Type B pancreatic cell (in vitro differentiated cells): Measurements from ENCODE around the gene HOXD1. TPM values are rescaled to one million over a fixed set of nuclear protein-coding genes. Genes with fewer than 3 reads are reported as not detected.

Source experiments
- DNase-seq: peaks from one replicate; pipeline ENCODE4 v3.0.0; 2021; ENCODE audit warnings: mixed read lengths; ENCODE audit not compliant: unreplicated experiment; ENCODE audit errors: extremely low spot score
- H3K27ac Mint-ChIP-seq: 2 replicates; pipeline ENCODE4 v1.8.0; 2021; ENCODE audit warnings: mild to moderate bottlenecking, mixed read lengths
- H3K27me3 Mint-ChIP-seq: 2 replicates; pipeline ENCODE4 v1.8.0; 2021; ENCODE audit warnings: mixed read lengths
- H3K36me3 Mint-ChIP-seq: 2 replicates; pipeline ENCODE4 v1.8.0; 2021; ENCODE audit warnings: mixed read lengths
- H3K4me1 Mint-ChIP-seq: one replicate; pipeline ENCODE4 v1.8.0; 2021; ENCODE audit warnings: mixed read lengths; ENCODE audit not compliant: unreplicated experiment
- H3K4me3 Mint-ChIP-seq: 2 replicates; pipeline ENCODE4 v1.8.0; 2021; ENCODE audit warnings: mild to moderate bottlenecking, mixed read lengths
- H3K9me3 Mint-ChIP-seq: 2 replicates; pipeline ENCODE4 v1.8.0; 2021; ENCODE audit warnings: mixed read lengths
- CTCF ChIP-seq: fragments of 200-600 bp; sonication (generic); conservative IDR thresholded peaks from 2 replicates; pipeline ENCODE4 v1.5.0; 2021; ENCODE audit warnings: antibody characterized with exemption, mild to moderate bottlenecking
- total RNA-seq: library from RNA; stranded (reverse); gene quantifications from 2 replicates; pipeline ENCODE4 v1.2.1, GENCODE V29; 2021; ENCODE audit warnings: low replicate concordance

The HOXD1 gene
- total RNA-seq, 1 donor from 2014 or later, result 7.7 TPM

- no peaks in the 10 kb centered on the region for H3K4me1 Mint-ChIP-seq
- TF ChIP-seq CTCF, result no peak
- H3K9me3 Mint-ChIP-seq, result no peaks in the 10 kb centered on the region
- H3K27ac Mint-ChIP-seq, result no peak overlapping the region
- DNase-seq, result no peak
- H3K4me3 Mint-ChIP-seq, result no peak overlapping the region
- peaks cover 25% of the 10 kb centered on the region for H3K27me3 Mint-ChIP-seq
- H3K36me3 Mint-ChIP-seq, result no peaks in the 10 kb centered on the region
These were observed 23.8 kb downstream of the HOXD1 start for GRCh38 chr2:176212276-176212675.

- no peak for DNase-seq
- Mint-ChIP-seq H3K4me1 (no peaks in the 10 kb centered on the region), H3K27ac (no peak overlapping the region), H3K27me3 (peaks cover 25% of the 10 kb centered on the region), H3K36me3 (no peaks in the 10 kb centered on the region), H3K4me3 (no peak overlapping the region), H3K9me3 (no peaks in the 10 kb centered on the region)
- no peak for TF ChIP-seq CTCF
These were observed 24.9 kb downstream of the HOXD1 start for GRCh38 chr2:176213406-176213805.

- no peak overlapping the region for H3K27ac Mint-ChIP-seq
- H3K4me1 Mint-ChIP-seq, result no peaks in the 10 kb centered on the region
- no peaks in the 10 kb centered on the region for H3K36me3 Mint-ChIP-seq
- H3K27me3 Mint-ChIP-seq, result peaks cover 28% of the 10 kb centered on the region
- TF ChIP-seq CTCF, result no peak
- H3K9me3 Mint-ChIP-seq, result peaks cover 4% of the 10 kb centered on the region
- H3K4me3 Mint-ChIP-seq, result no peak overlapping the region
- no peak for DNase-seq
These were observed 39.4 kb downstream of the HOXD1 start for GRCh38 chr2:176227874-176228273.

GRCh38 chr2:176234156-176234555 is 45.7 kb downstream of the HOXD1 start:
- H3K27ac Mint-ChIP-seq, result no peak overlapping the region
- H3K27me3 Mint-ChIP-seq, result peaks cover 18% of the 10 kb centered on the region
- no peak for DNase-seq
- H3K4me1 Mint-ChIP-seq, result peaks cover 20% of the 10 kb centered on the region
- TF ChIP-seq CTCF, result no peak
- H3K4me3 Mint-ChIP-seq, result no peak overlapping the region
- H3K36me3 Mint-ChIP-seq, result no peaks in the 10 kb centered on the region
- peaks cover 4% of the 10 kb centered on the region for H3K9me3 Mint-ChIP-seq

- Mint-ChIP-seq H3K4me1 (peaks cover 21% of the 10 kb centered on the region), H3K27ac (no peak overlapping the region), H3K36me3 (no peaks in the 10 kb centered on the region), H3K27me3 (peaks cover 13% of the 10 kb centered on the region), H3K9me3 (peaks cover 4% of the 10 kb centered on the region), H3K4me3 (no peak overlapping the region)
- TF ChIP-seq CTCF, result no peak
- DNase-seq, result no peak
These were observed 46.5 kb downstream of the HOXD1 start for GRCh38 chr2:176234940-176235339.

GRCh38 chr2:176237456-176237855 is 49.0 kb downstream of the HOXD1 start:
- no peak for DNase-seq
- H3K4me3 Mint-ChIP-seq, result no peak overlapping the region
- TF ChIP-seq CTCF, result no peak
- H3K36me3 Mint-ChIP-seq, result no peaks in the 10 kb centered on the region
- no peak overlapping the region for H3K27ac Mint-ChIP-seq
- H3K27me3 Mint-ChIP-seq, result peaks cover 10% of the 10 kb centered on the region
- H3K9me3 Mint-ChIP-seq, result no peaks in the 10 kb centered on the region
- peaks cover 21% of the 10 kb centered on the region for H3K4me1 Mint-ChIP-seq
